ENCODE measurements around the gene FOXP1. TPM values are rescaled to one million over a fixed set of nuclear protein-coding genes. Genes with fewer than 3 reads are reported as not detected.

Gene FOXP1
- total and polyA plus RNA-seq, 2 of the 8 experiments (the other 6 are each of a cell fraction or from before 2014, with no cell fraction given) = 13.9 to 25.4 TPM

- H2BK5ac ChIP-seq (ENCODE audit: low read depth, low read length) = no peak overlapping the region
- H3K4me3 ChIP-seq (ENCODE audit: extremely low read depth in 1 of 4, insufficient read depth in 2 of 4, low read depth in 3 of 4, low read length in 4 of 4) = no peak overlapping the region
- no peak for FAIRE-seq
- H3K4me2 ChIP-seq (ENCODE audit: insufficient read depth in 1 of 2, low read depth in 2 of 2, low read length in 2 of 2) = no peak overlapping the region
- H3K4ac ChIP-seq (replicated peaks; ENCODE audit: insufficient read length, low read depth, low read length) = no peak overlapping the region
- H3K9me3 ChIP-seq (ENCODE audit: insufficient read depth in 2 of 2, low read depth in 1 of 2, low read length in 1 of 2) = no peaks in the 10 kb centered on the region
- no peaks in the 10 kb centered on the region for H4K20me1 ChIP-seq (replicated peaks in 1 of 2; ENCODE audit: control insufficient read depth in 1 of 2, insufficient read depth in 2 of 2, low read length in 2 of 2)
- H3K79me2 ChIP-seq (ENCODE audit: control insufficient read depth in 1 of 2, insufficient read depth in 2 of 2, low read length in 2 of 2) = no peaks in the 10 kb centered on the region
- no peak overlapping the region for H3K23ac ChIP-seq (ENCODE audit: insufficient read length)
- no peak overlapping the region for H3K9ac ChIP-seq (replicated peaks in 1 of 4; ENCODE audit: extremely low read depth in 1 of 4, low read depth in 3 of 4, low read length in 3 of 4)
- no peak overlapping the region for H3K14ac ChIP-seq (ENCODE audit: insufficient read length)
- H2BK20ac ChIP-seq (ENCODE audit: low read length) = no peak overlapping the region
- H3K4me1 ChIP-seq (replicated peaks in 1 of 4; ENCODE audit: control insufficient read depth in 3 of 4, insufficient read depth in 4 of 4, low read length in 3 of 4) = peaks cover 0 to 4% (median 0%) of the 10 kb centered on the region in 4 experiments; a peak in 2 of 7 replicates
- no peak overlapping the region for H2BK12ac ChIP-seq (ENCODE audit: low read depth, low read length)
- ChIA-PET POLR2A (ENCODE audit: partially characterized antibody) (no interaction called here), CTCF (ENCODE audit: partially characterized antibody) (interaction anchor here (0.7 to 0.9 kb wide), 2 partner anchors 27 to 138 kb away, joined by 3 read pairs; no protein-coding TSS in a partner anchor)
- H3K79me1 ChIP-seq (ENCODE audit: low read depth, low read length) = no peaks in the 10 kb centered on the region
- no peak overlapping the region for H4K8ac ChIP-seq (ENCODE audit: extremely low read depth, insufficient read depth, low read length)
- H3K36me3 ChIP-seq (ENCODE audit: control insufficient read depth in 2 of 4, insufficient read depth in 4 of 4, low read length in 3 of 4) = no peaks in the 10 kb centered on the region
- no peak overlapping the region for H3K27ac ChIP-seq (ENCODE audit: low read depth, low read length)
- no peaks in the 10 kb centered on the region for H3K27me3 ChIP-seq (replicated peaks in 1 of 4; ENCODE audit: control insufficient read depth in 3 of 4, extremely low read depth in 1 of 4, insufficient read depth in 3 of 4, low read length in 3 of 4)
- H3K56ac ChIP-seq (replicated peaks; ENCODE audit: insufficient read length, low read depth, low read length) = no peak overlapping the region
- no peaks in the 10 kb centered on the region for H3K23me2 ChIP-seq (ENCODE audit: low read depth, low read length)
- no peak overlapping the region for H3K18ac ChIP-seq (ENCODE audit: extremely low read depth, low read length)
- no peak overlapping the region for H4K5ac ChIP-seq (ENCODE audit: insufficient read length, low read depth, low read length)
- no peak overlapping the region for H2BK120ac ChIP-seq (replicated peaks; ENCODE audit: low read depth, low read length)
- H2BK15ac ChIP-seq (ENCODE audit: low read length) = no peak overlapping the region
- H4K91ac ChIP-seq (replicated peaks; ENCODE audit: insufficient read length, low read length) = no peak overlapping the region
- WGBS, 2 experiments (ENCODE audit: extremely low coverage in 1 of 2, insufficient coverage in 1 of 2, insufficient read length in 1 of 2, insufficient replicate concordance in 2 of 2, low coverage in 1 of 2, low lambda C conversion rate in 2 of 2, missing lambda C conversion rate in 1 of 2) = 87% methylated on average over 6 of the region's 6 CpGs; no CpG with 5 or more reads in 1 of the 2 experiments
- no peak for DNase-seq (ENCODE audit: low read depth in 1 of 2, low spot score in 2 of 2)
- H2AFZ ChIP-seq (ENCODE audit: low read length) = no peak overlapping the region
- no peak overlapping the region for H2AK5ac ChIP-seq (ENCODE audit: low read depth, low read length)
- TF ChIP-seq JUN (IDR thresholded peaks at IDR 0.05; ENCODE audit: low read depth, low read length) = no peak
- TF ChIP-seq HDAC2 (IDR thresholded peaks at IDR 0.05; ENCODE audit: borderline replicate concordance in 1 of 2, low read depth in 2 of 2, low read length in 2 of 2) = no peak
- no peak for TF ChIP-seq KDM1A (IDR thresholded peaks at IDR 0.05; ENCODE audit: borderline replicate concordance, low read length)
- TF ChIP-seq CHD2 (IDR thresholded peaks at IDR 0.05; ENCODE audit: low read length) = no peak
- no peak for TF ChIP-seq BRCA1 (IDR thresholded peaks at IDR 0.05; ENCODE audit: low read depth, low read length)
- TF ChIP-seq RFX5 (IDR thresholded peaks at IDR 0.05; ENCODE audit: borderline replicate concordance, low read depth, low read length) = no peak
- TF ChIP-seq YY1 (IDR thresholded peaks at IDR 0.05; ENCODE audit: low read depth, low read length) = no peak
- no peak for TF ChIP-seq SIRT6 (IDR thresholded peaks at IDR 0.05; ENCODE audit: low read length)
- no peak for TF ChIP-seq USF2 (IDR thresholded peaks at IDR 0.05; ENCODE audit: low read length)
- no peak for TF ChIP-seq SIX5 (IDR thresholded peaks at IDR 0.05; ENCODE audit: low read depth, low read length)
- no peak for TF ChIP-seq SRF (IDR thresholded peaks at IDR 0.05; ENCODE audit: low read depth, low read length)
- no peak for TF ChIP-seq HDAC6 (IDR thresholded peaks at IDR 0.05; ENCODE audit: low read depth, low read length)
- TF ChIP-seq SAP30 (IDR thresholded peaks at IDR 0.05; ENCODE audit: insufficient read depth, insufficient replicate concordance, low read length) = no peak
- no peak for TF ChIP-seq POLR2AphosphoS5 (IDR thresholded peaks at IDR 0.05; ENCODE audit: low read depth, low read length)
- no peak for TF ChIP-seq NRF1 (IDR thresholded peaks at IDR 0.05; ENCODE audit: low read depth, low read length)
Observed at GRCh38 chr3:71450162-71450561, 133.4 kb downstream of the FOXP1 start.

All from H1 (cell line).